Mesenchymal stem cell (in vitro differentiated cells and primary cell): ENCODE measurements around the gene SCAPER.
"Not testable (repeated sequence)": the region's sequence is repeated elsewhere in the genome, so short reads cannot be mapped to it uniquely, and the experiment has no call there.

Experiments used
- DNase-seq: peaks from one replicate; pipeline ENCODE4 v3.0.0-alpha.2; 2013
- H2AFZ ChIP-seq: one replicate; pipeline ENCODE4 v1.6.1; 2013; ENCODE audit warnings: low read depth, mild to moderate bottlenecking, control low read depth, inconsistent platforms, low read length, moderate library complexity
- H2AK5ac ChIP-seq: 2 replicates; pipeline ENCODE4 v1.6.1; 2013; ENCODE audit warnings: low read length, moderate library complexity, mild to moderate bottlenecking, inconsistent platforms; ENCODE audit not compliant: severe bottlenecking
- H2BK120ac ChIP-seq: one replicate; pipeline ENCODE4 v1.6.1; 2013; ENCODE audit warnings: low read depth, mild to moderate bottlenecking, inconsistent platforms, low read length, moderate library complexity
- H2BK12ac ChIP-seq, 2 experiments: one replicate each; pipeline ENCODE4 v1.6.1; 2013; ENCODE audit warnings: inconsistent platforms in 2 of 2, low read length in 2 of 2, mild to moderate bottlenecking in 2 of 2, moderate library complexity in 2 of 2, control low read depth in 1 of 2
- H2BK15ac ChIP-seq: one replicate; pipeline ENCODE4 v1.6.1; 2013; ENCODE audit warnings: mild to moderate bottlenecking, low read depth, inconsistent platforms; ENCODE audit not compliant: poor library complexity, severe bottlenecking
- H2BK5ac ChIP-seq: 2 replicates; pipeline ENCODE4 v1.6.1; 2013; ENCODE audit warnings: low read depth, mild to moderate bottlenecking, low read length, control low read depth, inconsistent platforms; ENCODE audit not compliant: poor library complexity, severe bottlenecking
- H3K14ac ChIP-seq, 2 experiments: one replicate each; pipeline ENCODE4 v1.6.1; 2013; ENCODE audit warnings: inconsistent platforms in 2 of 2, low read length in 2 of 2, control low read depth in 1 of 2, mild to moderate bottlenecking in 1 of 2, moderate library complexity in 1 of 2
- H3K18ac ChIP-seq, 2 experiments: one replicate each; pipeline ENCODE4 v1.6.1; 2013; ENCODE audit warnings: inconsistent platforms in 2 of 2, low read length in 2 of 2, control low read depth in 1 of 2, low read depth in 1 of 2, mild to moderate bottlenecking in 1 of 2
- H3K23ac ChIP-seq, 2 experiments: one replicate each; pipeline ENCODE4 v1.6.1; 2013; ENCODE audit warnings: inconsistent platforms in 2 of 2, low read length in 2 of 2, mild to moderate bottlenecking in 2 of 2, moderate library complexity in 2 of 2, control low read depth in 1 of 2
- H3K27ac ChIP-seq: 2 replicates; pipeline ENCODE4 v1.5.1; 2013; ENCODE audit warnings: mild to moderate bottlenecking, moderate library complexity, low read length, control low read depth, inconsistent platforms; ENCODE audit not compliant: poor library complexity, severe bottlenecking
- H3K27me3 ChIP-seq, 2 experiments: 2 replicates each; pipeline versions ENCODE4 v1.6.1 to v1.7.0; 2013; ENCODE audit warnings: low read length in 2 of 2, mild to moderate bottlenecking in 2 of 2, moderate library complexity in 2 of 2, control low read depth in 1 of 2, inconsistent platforms in 1 of 2; ENCODE audit not compliant: control insufficient read depth in 1 of 2, insufficient read depth in 1 of 2
- H3K36me3 ChIP-seq, 2 experiments: 2 replicates each; pipeline versions ENCODE4 v1.6.1 to v1.7.0; 2013; ENCODE audit warnings: low read length in 2 of 2, control low read depth in 1 of 2, inconsistent platforms in 1 of 2, low read depth in 1 of 2, mild to moderate bottlenecking in 1 of 2; ENCODE audit not compliant: insufficient read depth in 2 of 2, control insufficient read depth in 1 of 2
- H3K4ac ChIP-seq, 2 experiments: one replicate each; pipeline ENCODE4 v1.6.1; 2013; ENCODE audit warnings: inconsistent platforms in 2 of 2, low read length in 2 of 2, mild to moderate bottlenecking in 2 of 2, moderate library complexity in 2 of 2, control low read depth in 1 of 2, low read depth in 1 of 2
- H3K4me1 ChIP-seq: 2 replicates; pipeline ENCODE4 v1.6.1; 2013; ENCODE audit warnings: low read depth, low read length, control low read depth; ENCODE audit not compliant: control insufficient read depth, insufficient read depth
- H3K4me2 ChIP-seq: 2 replicates; pipeline ENCODE4 v1.6.1; 2013; ENCODE audit warnings: low read length, mild to moderate bottlenecking, inconsistent platforms; ENCODE audit not compliant: poor library complexity, severe bottlenecking
- H3K4me3 ChIP-seq, 2 experiments: 2 replicates each; pipeline versions ENCODE4 v1.5.1 to v1.7.0; 2013; ENCODE audit warnings: low read length in 2 of 2, mild to moderate bottlenecking in 2 of 2, control low read depth in 1 of 2, low read depth in 1 of 2; ENCODE audit not compliant: insufficient read depth in 1 of 2
- H3K79me1 ChIP-seq: replicated peaks from 2 replicates; pipeline ENCODE4 v1.6.1; 2013; ENCODE audit warnings: mild to moderate bottlenecking, control low read depth, low read length, inconsistent platforms; ENCODE audit not compliant: poor library complexity, severe bottlenecking
- H3K9ac ChIP-seq: 2 replicates; pipeline ENCODE4 v1.7.0; 2013; ENCODE audit warnings: mild to moderate bottlenecking, low read length, moderate library complexity
- H3K9me3 ChIP-seq: 2 replicates; pipeline ENCODE4 v1.7.0; 2013; ENCODE audit warnings: mild to moderate bottlenecking, low read length; ENCODE audit not compliant: control insufficient read depth
- H4K8ac ChIP-seq: one replicate; pipeline ENCODE4 v1.6.1; 2013; ENCODE audit warnings: inconsistent platforms, mild to moderate bottlenecking, low read length, moderate library complexity
- H4K91ac ChIP-seq: one replicate; pipeline ENCODE4 v1.6.1; 2013; ENCODE audit warnings: mild to moderate bottlenecking, low read length, inconsistent platforms
- whole genome bisulfite sequencing: methylation state at CpG from one replicate; pipeline ENCODE4 v1.1.7; 2013; ENCODE audit warnings: mixed read lengths; 5-methylcytosine and 5-hydroxymethylcytosine counted together

SCAPER gene

GRCh38 chr15:76875911-76876310 is 29.2 kb downstream of the SCAPER start:
- H2AK5ac ChIP-seq, result no peak overlapping the region
- no peak overlapping the region for H2BK5ac ChIP-seq
- H3K9ac ChIP-seq, result no peak overlapping the region
- H3K4me2 ChIP-seq, result no peak overlapping the region
- H3K79me1 ChIP-seq, result peaks cover 3% of the 10 kb centered on the region
- H2BK12ac ChIP-seq, result no peak overlapping the region
- no peaks in the 10 kb centered on the region for H3K9me3 ChIP-seq
- no peak overlapping the region for H2BK120ac ChIP-seq
- H3K36me3 ChIP-seq, result peaks cover 7 to 9% of the 10 kb centered on the region in 2 experiments
- no peak for DNase-seq
- no peak overlapping the region for H2AFZ ChIP-seq
- H3K27me3 ChIP-seq, result no peaks in the 10 kb centered on the region
- 98% methylated on average over 22 of the region's 26 CpGs for WGBS
- no peak overlapping the region for H3K23ac ChIP-seq
- H4K91ac ChIP-seq, result no peak overlapping the region
- H3K4ac ChIP-seq, result no peak overlapping the region
- no peak overlapping the region for H4K8ac ChIP-seq
- no peak overlapping the region for H2BK15ac ChIP-seq
- H3K14ac ChIP-seq, result no peak overlapping the region
- no peak overlapping the region for H3K4me3 ChIP-seq
- no peak overlapping the region for H3K27ac ChIP-seq
- no peaks in the 10 kb centered on the region for H3K4me1 ChIP-seq
- H3K18ac ChIP-seq, result no peak overlapping the region

GRCh38 chr15:76873066-76873465 is 32.1 kb downstream of the SCAPER start:
- H3K9ac ChIP-seq, H3K79me1 ChIP-seq, H3K23ac ChIP-seq, H3K14ac ChIP-seq, H2BK15ac ChIP-seq, H3K27me3 ChIP-seq, H4K91ac ChIP-seq, H2BK5ac ChIP-seq, H3K9me3 ChIP-seq, H3K4ac ChIP-seq, H2AFZ ChIP-seq, H3K27ac ChIP-seq, H3K36me3 ChIP-seq, H2BK12ac ChIP-seq, H3K4me2 ChIP-seq, H4K8ac ChIP-seq, H2AK5ac ChIP-seq, H3K4me1 ChIP-seq, DNase-seq, H3K18ac ChIP-seq, H2BK120ac ChIP-seq, H3K4me3 ChIP-seq: not testable (repeated sequence)
- no CpG with 5 or more reads among the region's 2 CpGs for WGBS

- no peak overlapping the region for H2BK120ac ChIP-seq
- H3K36me3 ChIP-seq, result peaks cover 7 to 9% of the 10 kb centered on the region in 2 experiments
- no peak overlapping the region for H2AFZ ChIP-seq
- H2BK15ac ChIP-seq, result no peak overlapping the region
- DNase-seq, result no peak
- H3K4ac ChIP-seq, result no peak overlapping the region
- no peak overlapping the region for H3K4me2 ChIP-seq
- no peak overlapping the region for H3K23ac ChIP-seq
- H4K8ac ChIP-seq, result no peak overlapping the region
- no CpG with 5 or more reads among the region's 2 CpGs for WGBS
- no peak overlapping the region for H3K9ac ChIP-seq
- no peaks in the 10 kb centered on the region for H3K9me3 ChIP-seq
- H2BK12ac ChIP-seq, result no peak overlapping the region
- no peak overlapping the region for H2AK5ac ChIP-seq
- H4K91ac ChIP-seq, result no peak overlapping the region
- H3K4me1 ChIP-seq, result no peaks in the 10 kb centered on the region
- no peaks in the 10 kb centered on the region for H3K27me3 ChIP-seq
- no peak overlapping the region for H3K18ac ChIP-seq
- H2BK5ac ChIP-seq, result no peak overlapping the region
- H3K4me3 ChIP-seq, result no peak overlapping the region
- H3K79me1 ChIP-seq, result peaks cover 5% of the 10 kb centered on the region
- H3K27ac ChIP-seq, result no peak overlapping the region
- no peak overlapping the region for H3K14ac ChIP-seq
Measured at GRCh38 chr15:76871930-76872329, 33.2 kb downstream of the SCAPER start.

GRCh38 chr15:76868740-76869139 is 36.4 kb downstream of the SCAPER start:
- H3K27ac ChIP-seq, result no peak overlapping the region
- no peak overlapping the region for H2AK5ac ChIP-seq
- H3K14ac ChIP-seq, result no peak overlapping the region
- H4K8ac ChIP-seq, result no peak overlapping the region
- H3K4me3 ChIP-seq, result no peak overlapping the region
- DNase-seq, result no peak
- H3K36me3 ChIP-seq, result no peaks in the 10 kb centered on the region
- H2BK12ac ChIP-seq, result no peak overlapping the region
- H3K79me1 ChIP-seq, result peaks cover 4% of the 10 kb centered on the region
- H2BK5ac ChIP-seq, result no peak overlapping the region
- no peak overlapping the region for H2BK15ac ChIP-seq
- H3K9me3 ChIP-seq, result no peaks in the 10 kb centered on the region
- no peak overlapping the region for H3K18ac ChIP-seq
- no peaks in the 10 kb centered on the region for H3K4me1 ChIP-seq
- H4K91ac ChIP-seq, result no peak overlapping the region
- H2AFZ ChIP-seq, result no peak overlapping the region
- no peak overlapping the region for H3K4me2 ChIP-seq
- no peak overlapping the region for H2BK120ac ChIP-seq
- no peak overlapping the region for H3K9ac ChIP-seq
- no peak overlapping the region for H3K23ac ChIP-seq
- H3K27me3 ChIP-seq, result no peaks in the 10 kb centered on the region
- no peak overlapping the region for H3K4ac ChIP-seq
